Activated CD4-positive, alpha-beta memory T cell treated with anti-CD3 and anti-CD28 coated beads, Interleukin-2, amount 10 ng/mL, durations not matched to agents 7 days and 5 days (primary cell): Measurements from ENCODE around the gene SMURF2. TPM values are rescaled to one million over a fixed set of nuclear protein-coding genes. Genes with fewer than 3 reads are reported as not detected.

ENCODE experiments used
- CTCF ChIA-PET: fragments of 350-600 bp; sonication (Branson Sonifier 250); formaldehyde crosslinking; loops from one replicate; lab custom pipeline; 2021; ENCODE audit warnings: antibody characterized with exemption, inconsistent platforms; lab: Charles Lee
- POLR2A ChIA-PET: fragments of 350-600 bp; sonication (Branson Sonifier 250); formaldehyde crosslinking; loops from one replicate; lab custom pipeline; 2021; ENCODE audit warnings: antibody characterized with exemption; lab: Charles Lee
- DNase-seq: peaks from one replicate; pipeline ENCODE4 v3.0.0-alpha.2; 2020
- H3K27ac Mint-ChIP-seq: one replicate; pipeline ENCODE4 v1.8.0; 2021; ENCODE audit warnings: mild to moderate bottlenecking, mixed read lengths
- H3K27me3 Mint-ChIP-seq: one replicate; pipeline ENCODE4 v1.8.0; 2021; ENCODE audit warnings: mixed read lengths
- H3K36me3 Mint-ChIP-seq: one replicate; pipeline ENCODE4 v1.8.0; 2021; ENCODE audit warnings: low read depth, mixed read lengths
- H3K4me1 Mint-ChIP-seq: one replicate; pipeline ENCODE4 v1.8.0; 2021; ENCODE audit warnings: mixed read lengths
- H3K4me3 Mint-ChIP-seq: one replicate; pipeline ENCODE4 v1.8.0; 2021; ENCODE audit warnings: mild to moderate bottlenecking, mixed read lengths
- H3K9me3 Mint-ChIP-seq: one replicate; pipeline ENCODE4 v1.8.0; 2021; ENCODE audit warnings: mixed read lengths
- total RNA-seq, 2 experiments: library from RNA; stranded (reverse); gene quantifications; one replicate each; pipeline ENCODE4 v1.2.3, GENCODE V29; 2021

The SMURF2 gene
- 10 to 100 TPM; 14.6 to 14.8 TPM for total RNA-seq

GRCh38 chr17:64661976-64662773, at the start of gene SMURF2:
TSS of gene SMURF2 (minus strand) at chr17:64662307. CDS start at chr17:64661880, 427 bp downstream.
- DNase-seq, result peak; percentile 83
- Mint-ChIP-seq H3K36me3 (no peaks in the 10 kb centered on the region), H3K27ac (peak within 1 kb of the TSS; percentile 83), H3K9me3 (no peaks in the 10 kb centered on the region), H3K27me3 (no peaks in the 10 kb centered on the region), H3K4me3 (peak within 1 kb of the TSS; percentile 92), H3K4me1 (peaks cover 28% of the 10 kb centered on the region)
- ChIA-PET CTCF (interaction anchor here (1.0 to 1.4 kb wide), 2 partner anchors 13 to 75 kb away, joined by 3 to 7 read pairs; no protein-coding TSS in a partner anchor), POLR2A (interaction anchor here (0.6 to 2.0 kb wide), 10 partner anchors 13 to 516 kb away, joined by 3 to 26 read pairs (median 5); partner anchors contain the start of genes CEP95, DDX5 and POLG2)

DNA sequence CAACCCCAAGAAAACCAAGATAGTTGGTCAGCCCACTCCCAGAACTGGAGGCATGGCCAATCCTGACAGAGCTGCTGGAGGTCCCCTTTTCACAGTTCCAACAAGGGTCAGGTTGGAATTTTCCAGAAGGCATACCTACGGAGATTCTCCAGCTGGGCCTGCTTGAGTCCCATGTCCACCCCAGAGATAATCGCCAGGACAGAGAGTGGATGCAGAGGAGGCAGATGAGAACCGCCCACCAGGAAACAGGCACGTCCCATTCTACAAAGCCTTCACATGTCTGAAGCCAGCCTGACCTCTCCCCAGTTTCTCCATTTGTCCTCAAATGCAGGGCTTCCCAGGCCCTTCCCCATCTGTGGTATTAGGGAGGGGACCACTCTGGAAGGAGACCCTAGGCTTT, 47.4 kb upstream of the SMURF2 start:
- ChIA-PET CTCF (interaction anchor here (0.6 to 1.6 kb wide), 7 partner anchors 27 to 293 kb away, joined by 3 to 7 read pairs (median 3); partner anchors contain the start of gene POLG2), POLR2A (interaction anchor here (1.0 to 3.0 kb wide), 8 partner anchors 8 to 276 kb away, joined by 3 to 23 read pairs (median 4); partner anchors contain the start of genes CEP95, DDX5 and SMURF2)
- Mint-ChIP-seq H3K27ac (peak overlapping the region; percentile 88), H3K36me3 (peaks cover 5% of the 10 kb centered on the region), H3K4me1 (peaks cover 72% of the 10 kb centered on the region), H3K9me3 (no peaks in the 10 kb centered on the region), H3K27me3 (no peaks in the 10 kb centered on the region), H3K4me3 (peak overlapping the region; percentile 20)
- DNase-seq, result no peak

- Mint-ChIP-seq H3K27me3 (no peaks in the 10 kb centered on the region), H3K9me3 (no peaks in the 10 kb centered on the region), H3K36me3 (no peaks in the 10 kb centered on the region), H3K4me1 (peaks cover 48% of the 10 kb centered on the region), H3K27ac (peak overlapping the region; percentile 57), H3K4me3 (no peak overlapping the region)
- no peak for DNase-seq
- ChIA-PET CTCF (no interaction called here), POLR2A (no interaction called here)
Measured at GRCh38 chr17:64707050-64707591, 45.0 kb upstream of the SMURF2 start.

GRCh38 chr17:64706224-64707049, 44.3 kb upstream of the SMURF2 start:
- CTCF ChIA-PET, result no interaction called here
- POLR2A ChIA-PET, result no interaction called here
- Mint-ChIP-seq H3K27me3 (no peaks in the 10 kb centered on the region), H3K4me3 (no peak overlapping the region), H3K4me1 (peaks cover 42% of the 10 kb centered on the region), H3K36me3 (no peaks in the 10 kb centered on the region), H3K27ac (no peak overlapping the region), H3K9me3 (no peaks in the 10 kb centered on the region)
- no peak for DNase-seq

- Mint-ChIP-seq H3K9me3 (no peaks in the 10 kb centered on the region), H3K27me3 (peaks cover 2% of the 10 kb centered on the region), H3K4me3 (no peak overlapping the region), H3K27ac (no peak overlapping the region), H3K4me1 (peaks cover 10% of the 10 kb centered on the region), H3K36me3 (no peaks in the 10 kb centered on the region)
- ChIA-PET CTCF (interaction anchor here (0.7 kb wide), 1 partner anchor 243 kb away, joined by 3 read pairs; no protein-coding TSS in a partner anchor), POLR2A (no interaction called here)
- DNase-seq, result no peak
Measured at GRCh38 chr17:64702815-64703214, 40.7 kb upstream of the SMURF2 start.

DNA sequence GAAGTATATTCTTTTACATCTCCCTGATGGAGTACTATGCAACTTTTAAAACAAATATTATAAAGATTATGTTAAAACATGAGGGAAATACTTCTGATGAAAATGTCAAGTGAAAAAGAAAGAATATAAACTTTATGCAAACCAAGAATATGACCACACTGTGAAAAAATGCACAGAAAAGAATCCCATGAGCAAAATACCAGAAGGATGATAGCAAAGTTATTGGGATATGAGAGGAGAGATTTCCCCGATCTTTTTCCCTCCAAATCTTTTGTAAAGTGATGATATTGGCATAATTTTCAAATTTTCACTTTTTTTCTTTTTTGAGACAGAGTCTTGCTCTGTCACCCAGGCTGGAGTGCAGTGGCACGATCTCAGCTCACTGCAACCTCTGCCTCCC, 36.6 kb upstream of the SMURF2 start:
- Mint-ChIP-seq H3K27me3 (peaks cover 4% of the 10 kb centered on the region), H3K4me1 (no peaks in the 10 kb centered on the region), H3K9me3 (no peaks in the 10 kb centered on the region), H3K27ac (no peak overlapping the region), H3K36me3 (no peaks in the 10 kb centered on the region), H3K4me3 (no peak overlapping the region)
- no peak for DNase-seq
- ChIA-PET POLR2A (no interaction called here), CTCF (no interaction called here)

- CTCF ChIA-PET, result no interaction called here
- Mint-ChIP-seq H3K27ac (no peak overlapping the region), H3K36me3 (no peaks in the 10 kb centered on the region), H3K4me3 (no peak overlapping the region), H3K27me3 (peaks cover 4% of the 10 kb centered on the region), H3K9me3 (no peaks in the 10 kb centered on the region), H3K4me1 (no peaks in the 10 kb centered on the region)
- POLR2A ChIA-PET, result no interaction called here
- DNase-seq, result no peak
Measured at GRCh38 chr17:64694207-64694606, 32.1 kb upstream of the SMURF2 start.

GRCh38 chr17:64692187-64692586, 30.1 kb upstream of the SMURF2 start:
- Mint-ChIP-seq H3K4me1 (no peaks in the 10 kb centered on the region), H3K4me3 (no peak overlapping the region), H3K27ac (no peak overlapping the region), H3K9me3 (no peaks in the 10 kb centered on the region), H3K36me3 (no peaks in the 10 kb centered on the region), H3K27me3 (peaks cover 2% of the 10 kb centered on the region)
- no peak for DNase-seq
- POLR2A ChIA-PET, result no interaction called here
- CTCF ChIA-PET, result no interaction called here

DNA sequence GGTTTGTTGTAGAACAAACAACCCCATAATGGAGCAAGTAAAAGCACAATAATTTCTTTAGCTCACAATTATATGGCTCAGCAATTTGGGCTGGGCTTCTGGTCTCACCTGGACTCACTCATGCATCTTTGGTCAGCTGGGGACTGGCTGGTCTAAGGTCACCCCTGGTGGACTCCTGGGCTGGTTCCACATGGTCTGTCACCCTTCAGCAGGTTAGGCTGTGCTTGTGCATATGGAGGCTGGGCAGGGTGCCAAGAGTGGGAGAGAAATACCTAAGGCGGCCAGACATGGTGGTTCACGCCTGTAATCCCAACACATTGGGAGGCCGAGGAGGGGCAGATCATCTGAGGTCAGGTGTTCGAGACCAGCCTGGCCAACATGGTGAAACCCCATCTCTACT, 27.0 kb upstream of the SMURF2 start:
- Mint-ChIP-seq H3K36me3 (no peaks in the 10 kb centered on the region), H3K27ac (no peak overlapping the region), H3K27me3 (peaks cover 2% of the 10 kb centered on the region), H3K9me3 (no peaks in the 10 kb centered on the region), H3K4me3 (no peak overlapping the region), H3K4me1 (no peaks in the 10 kb centered on the region)
- ChIA-PET CTCF (no interaction called here), POLR2A (no interaction called here)
- no peak for DNase-seq

DNA sequence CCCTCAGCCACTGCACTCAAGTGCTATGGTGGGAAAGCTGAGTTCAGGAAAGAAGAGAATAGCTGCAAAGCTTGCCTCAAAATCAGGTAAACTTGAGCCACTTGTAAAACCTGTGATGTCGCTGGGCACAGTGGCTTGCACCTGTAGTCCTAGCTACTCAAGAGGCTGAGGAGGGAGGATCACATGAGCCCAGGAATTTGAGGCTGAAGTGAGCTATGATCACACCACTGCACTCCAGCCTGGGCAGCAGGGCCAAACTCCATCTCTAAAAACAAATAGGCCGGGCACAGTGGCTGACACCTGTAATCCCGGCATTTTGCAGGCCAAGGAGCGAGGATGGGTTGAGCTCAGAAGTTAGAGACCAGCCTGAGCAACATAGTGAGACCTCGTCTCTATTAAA, 26.4 kb upstream of the SMURF2 start:
- no peak for DNase-seq
- H3K36me3 Mint-ChIP-seq, result no peaks in the 10 kb centered on the region
- H3K4me1 Mint-ChIP-seq, result no peaks in the 10 kb centered on the region
- ChIA-PET CTCF (no interaction called here), POLR2A (no interaction called here)
- H3K27ac Mint-ChIP-seq, result no peak overlapping the region
- H3K9me3 Mint-ChIP-seq, result no peaks in the 10 kb centered on the region
- H3K27me3 Mint-ChIP-seq, result peaks cover 2% of the 10 kb centered on the region
- no peak overlapping the region for H3K4me3 Mint-ChIP-seq

DNA sequence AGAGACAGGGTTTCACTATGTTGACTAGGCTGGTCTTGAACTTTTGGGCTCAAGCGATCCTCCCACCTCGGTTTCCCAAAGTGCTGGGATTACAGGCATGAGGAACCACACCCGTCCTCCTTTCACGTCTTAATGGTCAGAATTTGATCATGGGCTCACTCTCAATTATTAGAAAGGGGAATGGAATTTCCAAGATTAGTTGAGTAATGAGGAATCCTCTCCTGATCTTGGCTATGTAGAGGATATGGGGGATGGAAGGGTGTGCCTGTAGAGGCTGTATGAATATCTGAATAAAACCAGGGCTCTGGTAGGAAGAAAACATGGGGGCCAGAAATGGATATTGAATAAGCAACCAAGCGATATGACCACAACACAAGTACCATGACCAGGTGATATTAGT, 25.9 kb upstream of the SMURF2 start:
- Mint-ChIP-seq H3K36me3 (no peaks in the 10 kb centered on the region), H3K9me3 (no peaks in the 10 kb centered on the region), H3K27ac (no peak overlapping the region), H3K27me3 (peaks cover 2% of the 10 kb centered on the region), H3K4me1 (no peaks in the 10 kb centered on the region), H3K4me3 (no peak overlapping the region)
- ChIA-PET CTCF (no interaction called here), POLR2A (no interaction called here)
- DNase-seq, result no peak

DNA sequence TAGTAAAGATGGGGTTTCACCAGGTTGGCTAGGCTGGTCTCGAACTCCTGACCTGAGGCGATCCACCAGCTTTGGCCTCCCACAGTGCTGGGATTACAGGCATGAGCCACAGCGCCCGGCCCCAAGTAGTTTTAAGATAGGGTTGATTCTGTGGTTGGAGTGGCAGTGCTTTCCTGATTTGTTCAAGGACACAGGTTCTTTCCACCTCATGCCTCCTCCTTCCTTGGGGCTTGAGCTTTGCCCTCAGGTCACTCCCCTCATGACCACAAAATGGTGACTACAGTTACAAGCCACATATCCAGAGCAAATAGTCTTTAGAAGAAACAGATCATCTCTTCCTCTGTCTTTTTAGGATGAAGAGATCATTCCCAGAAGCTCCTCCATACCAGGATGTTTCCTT, 25.3 kb upstream of the SMURF2 start:
- ChIA-PET CTCF (no interaction called here), POLR2A (no interaction called here)
- Mint-ChIP-seq H3K36me3 (no peaks in the 10 kb centered on the region), H3K4me1 (no peaks in the 10 kb centered on the region), H3K27ac (no peak overlapping the region), H3K27me3 (peaks cover 2% of the 10 kb centered on the region), H3K9me3 (no peaks in the 10 kb centered on the region), H3K4me3 (no peak overlapping the region)
- DNase-seq, result no peak

GRCh38 chr17:64686705-64687104, 24.6 kb upstream of the SMURF2 start:
- no peaks in the 10 kb centered on the region for H3K9me3 Mint-ChIP-seq
- POLR2A ChIA-PET, result no interaction called here
- no peaks in the 10 kb centered on the region for H3K4me1 Mint-ChIP-seq
- no peaks in the 10 kb centered on the region for H3K36me3 Mint-ChIP-seq
- no peak for DNase-seq
- CTCF ChIA-PET, result no interaction called here
- H3K27me3 Mint-ChIP-seq, result peaks cover 2% of the 10 kb centered on the region
- no peak overlapping the region for H3K27ac Mint-ChIP-seq
- H3K4me3 Mint-ChIP-seq, result no peak overlapping the region
